GM12892 (cell line): ENCODE data around the gene NELL2.

Source experiments
- POLR2A ChIP-seq: IDR thresholded peaks from 2 replicates; pipeline ENCODE4 v1.6.1; 2011; ENCODE audit warnings: low read depth, low read length, control low read depth
- POLR2AphosphoS5 ChIP-seq: IDR thresholded peaks from 2 replicates; pipeline ENCODE4 v1.6.1; 2011; ENCODE audit warnings: low read depth, low read length, control low read depth
- TAF1 ChIP-seq: IDR thresholded peaks from 2 replicates; pipeline ENCODE4 v1.6.1; 2011; ENCODE audit warnings: low read depth, mild to moderate bottlenecking, control low read depth, low read length, borderline replicate concordance

DNA sequence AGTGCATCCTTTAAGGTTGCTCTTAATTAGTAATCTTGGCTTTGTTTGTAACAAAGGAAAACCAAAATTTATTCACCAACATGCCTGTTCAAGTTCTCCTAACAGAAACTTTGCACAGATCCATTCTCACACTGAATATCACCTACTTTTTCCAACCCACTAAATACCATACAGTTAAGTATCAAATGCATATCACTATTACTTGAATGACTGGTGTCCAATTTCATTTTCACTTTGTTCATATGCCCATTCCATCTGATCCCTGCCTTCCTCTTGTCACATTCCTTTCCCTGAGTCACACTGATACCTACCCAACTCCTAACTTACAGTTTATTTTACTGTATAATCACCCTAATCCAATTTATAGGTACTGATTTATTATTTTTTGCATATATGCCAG lies 286.4 kb downstream of the NELL2 start:
- no peak for TF ChIP-seq POLR2A
- TF ChIP-seq TAF1, result no peak
- no peak for TF ChIP-seq POLR2AphosphoS5
